GM18873 (cell line): Measurements from ENCODE around the gene DGCR2.

Experiments used
- ATAC-seq: cut with Tn5 transposase; IDR thresholded peaks from one replicate; pipeline ENCODE4 v1.9.1; 2021; ENCODE audit warnings: mild to moderate bottlenecking, moderate library complexity, moderate number of reproducible peaks; ENCODE audit not compliant: unreplicated experiment, low FRiP score

The DGCR2 gene

DNA sequence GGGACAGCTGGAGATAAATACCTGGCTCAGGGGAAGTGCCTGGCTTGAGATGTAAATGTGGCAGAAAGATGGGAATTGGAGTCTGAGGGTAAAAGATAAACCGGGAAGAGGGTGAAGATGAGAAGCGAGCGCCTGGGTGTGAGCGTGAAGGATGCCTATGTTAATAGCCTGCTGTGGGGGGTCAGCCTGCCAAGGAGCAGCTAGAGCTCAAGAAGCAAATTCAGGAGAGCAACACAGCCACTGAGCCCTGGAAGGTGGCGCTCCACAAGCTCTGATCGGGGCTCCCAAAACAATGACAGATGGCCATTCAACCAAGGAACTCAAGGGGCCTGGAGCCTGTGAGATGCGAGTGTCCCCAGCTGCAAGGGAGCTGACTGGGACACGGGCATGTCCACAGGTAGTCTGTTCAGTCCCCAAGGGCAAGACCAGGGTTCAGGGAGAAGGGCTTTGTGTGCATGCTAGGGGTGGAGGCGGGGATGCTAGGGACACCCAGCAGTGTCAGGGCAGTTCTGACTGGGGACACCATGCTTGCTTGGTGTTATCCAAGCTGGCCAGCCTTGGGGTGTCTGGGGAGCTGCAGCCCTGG is 25.1 kb upstream of the DGCR2 start:
- ATAC-seq = no peak

DNA sequence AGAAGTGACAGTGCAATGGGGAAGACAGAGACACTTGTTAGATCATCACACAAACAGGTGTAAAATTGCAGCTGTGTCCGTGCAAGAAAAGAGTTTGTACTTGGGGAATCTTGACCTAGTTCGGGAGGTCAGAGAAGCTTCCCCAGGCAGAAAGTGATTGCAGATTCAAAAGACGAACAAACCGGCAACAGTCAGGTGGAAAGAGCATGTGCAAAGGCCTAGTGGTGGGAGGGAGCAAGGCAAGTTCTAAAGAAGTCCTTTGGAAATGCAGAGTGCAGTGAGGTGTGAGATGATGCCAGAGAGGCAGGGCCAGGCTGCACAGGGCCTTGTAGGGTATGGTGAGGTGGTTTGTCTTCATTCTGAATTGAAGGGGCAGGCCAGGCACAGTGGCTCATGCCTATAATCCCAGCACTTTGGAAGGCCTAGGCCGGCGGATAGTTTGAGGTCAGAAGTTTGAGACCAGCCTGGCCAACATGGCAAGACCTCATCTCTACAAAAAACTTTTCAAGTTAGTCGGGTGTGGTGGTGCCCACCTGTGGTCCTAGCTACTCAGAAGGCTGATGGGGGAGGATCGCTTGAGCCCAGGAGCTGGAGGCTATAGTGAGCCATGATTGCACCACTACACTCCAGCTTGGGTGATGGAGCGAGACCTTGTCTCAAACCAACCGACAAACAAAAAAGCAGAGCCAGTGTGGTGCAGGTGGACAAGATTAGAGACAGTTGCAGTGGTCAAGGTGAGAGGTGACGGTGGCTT is 24.2 kb upstream of the DGCR2 start:
- no peak for ATAC-seq

DNA sequence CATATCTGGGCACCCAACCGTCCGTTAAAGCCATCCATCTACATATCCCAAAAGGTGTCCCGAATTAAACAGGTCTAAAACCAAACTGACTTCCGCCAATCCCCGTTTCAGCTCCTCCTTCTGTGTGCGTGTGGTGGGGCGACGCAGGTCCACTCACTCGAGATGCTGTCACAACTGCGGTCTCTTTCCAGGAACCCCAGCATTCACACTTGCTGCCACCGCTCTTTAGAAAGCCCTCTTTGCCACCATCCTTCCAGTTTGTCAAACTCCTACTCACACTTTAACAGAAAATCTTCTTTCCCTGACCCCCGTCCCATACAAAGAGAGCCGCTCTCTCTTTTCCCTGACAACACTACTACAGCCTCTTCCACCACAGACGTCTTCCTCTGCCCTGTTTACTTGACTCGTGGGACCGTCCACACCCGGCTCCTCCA is 21.8 kb upstream of the DGCR2 start:
- no peak for ATAC-seq

DNA sequence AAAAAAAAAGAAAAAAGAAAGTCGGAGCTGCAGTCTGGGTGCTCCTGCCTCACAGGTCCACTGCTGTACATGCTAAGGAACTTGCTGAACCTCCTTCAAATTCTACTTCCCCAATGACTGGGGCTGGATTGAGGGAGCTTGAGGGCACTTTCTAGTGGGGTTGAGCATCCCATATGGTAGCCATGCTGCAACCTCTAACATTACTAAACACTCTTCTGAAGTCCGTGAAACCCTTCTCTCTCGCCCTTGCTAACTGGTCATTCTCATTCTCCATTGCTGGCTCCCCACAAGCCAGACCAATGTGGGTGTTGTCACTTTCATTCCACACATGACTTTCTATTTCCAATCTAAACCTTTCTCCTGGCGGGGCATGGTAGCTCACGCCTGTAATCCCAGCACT is 21.0 kb upstream of the DGCR2 start:
- ATAC-seq = no peak

DNA sequence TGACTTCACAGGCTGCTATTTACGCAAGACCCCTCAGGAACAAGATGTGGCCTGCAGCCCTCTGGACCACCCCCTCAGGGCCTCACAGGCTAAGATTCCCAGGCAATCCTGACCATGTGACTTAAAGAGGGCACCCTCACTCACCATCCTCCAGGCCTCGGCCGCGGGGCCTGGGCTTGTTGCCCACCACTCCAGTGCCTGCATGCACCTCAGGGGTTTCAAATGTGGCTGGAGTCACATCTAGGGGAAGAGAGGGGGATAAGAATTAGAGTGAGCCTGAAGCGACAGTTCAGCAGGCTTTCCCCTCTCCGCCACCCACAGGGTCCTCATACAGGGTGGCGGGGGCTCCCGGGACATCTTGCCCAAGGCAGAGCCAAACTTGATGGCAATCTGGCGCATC is 20.2 kb upstream of the DGCR2 start:
- ATAC-seq = no peak

DNA sequence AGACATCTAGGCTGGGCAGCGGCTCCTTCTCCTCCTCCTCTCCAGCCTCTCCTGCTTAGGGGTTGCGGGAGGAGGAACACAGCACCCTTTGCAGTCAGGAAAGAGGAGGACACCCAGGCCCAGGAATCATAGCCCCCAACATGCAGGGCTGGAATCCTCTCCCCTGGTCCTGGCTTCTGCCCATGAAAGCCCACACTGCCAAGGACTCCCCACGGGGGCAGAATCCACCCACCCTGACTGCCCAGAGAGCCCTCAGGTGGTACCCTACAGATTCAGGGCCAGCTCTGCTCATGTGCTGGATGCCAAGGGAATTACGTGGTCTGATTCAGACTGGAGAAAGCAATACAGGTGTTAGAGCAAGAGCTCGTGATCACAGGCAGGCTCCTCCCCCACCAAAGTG is 17.8 kb upstream of the DGCR2 start:
- no peak for ATAC-seq

DNA sequence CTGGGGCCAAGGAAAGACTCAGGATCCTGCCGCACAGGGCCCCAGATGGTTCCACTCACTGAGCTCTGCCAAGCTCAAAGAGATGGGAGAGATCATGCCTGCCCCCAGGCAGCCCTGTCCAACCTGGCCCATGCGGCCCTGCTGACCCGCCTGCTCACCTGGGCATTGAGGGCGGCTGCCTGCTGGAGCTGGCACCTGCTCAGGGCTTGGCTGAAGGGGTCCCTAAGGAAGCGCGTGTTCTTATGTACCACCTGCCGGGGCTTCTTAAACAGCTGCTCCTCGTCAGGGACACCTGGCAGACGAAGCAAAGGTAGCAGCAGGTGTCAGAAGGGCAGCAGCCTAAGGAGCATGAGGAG is 16.8 kb upstream of the DGCR2 start:
- ATAC-seq = no peak

DNA sequence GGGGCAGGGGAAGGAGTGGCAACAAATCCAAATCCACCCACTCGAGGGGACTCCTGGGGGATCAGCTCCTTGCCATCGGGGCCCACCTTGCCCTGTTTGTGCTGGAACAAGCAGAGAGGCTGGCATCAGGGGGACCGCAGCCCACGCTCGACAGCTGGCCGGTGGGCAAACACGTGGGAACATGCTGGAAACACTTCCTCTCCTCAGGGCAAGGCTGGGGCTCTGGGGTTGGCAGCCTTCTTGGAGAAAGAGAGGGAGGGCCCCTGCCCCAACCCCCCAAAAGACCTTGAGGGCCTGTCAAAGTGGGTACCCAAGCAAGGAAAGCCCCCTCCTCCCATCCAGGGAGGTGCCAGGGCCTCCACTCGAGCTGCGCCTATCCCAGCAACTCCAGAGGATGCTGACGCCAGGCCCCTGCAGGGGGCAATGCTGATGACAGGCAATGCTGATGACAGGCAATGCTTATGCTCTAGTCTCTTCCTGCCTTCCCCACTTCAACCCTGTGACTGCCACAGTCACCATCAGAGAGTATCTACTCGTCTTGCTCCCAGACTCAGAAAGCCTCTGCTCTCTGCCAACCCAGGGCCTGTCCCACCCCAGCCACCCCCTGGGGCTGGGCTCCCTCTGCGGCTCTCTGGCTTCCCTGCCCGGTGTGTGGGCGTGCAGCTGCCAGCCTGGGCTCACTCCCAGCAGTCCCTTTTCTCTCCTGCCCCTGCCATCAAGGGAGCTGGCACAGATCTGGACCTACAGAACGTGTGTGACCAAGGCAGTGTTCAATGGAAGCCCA is 16.2 kb upstream of the DGCR2 start:
- ATAC-seq = no peak

DNA sequence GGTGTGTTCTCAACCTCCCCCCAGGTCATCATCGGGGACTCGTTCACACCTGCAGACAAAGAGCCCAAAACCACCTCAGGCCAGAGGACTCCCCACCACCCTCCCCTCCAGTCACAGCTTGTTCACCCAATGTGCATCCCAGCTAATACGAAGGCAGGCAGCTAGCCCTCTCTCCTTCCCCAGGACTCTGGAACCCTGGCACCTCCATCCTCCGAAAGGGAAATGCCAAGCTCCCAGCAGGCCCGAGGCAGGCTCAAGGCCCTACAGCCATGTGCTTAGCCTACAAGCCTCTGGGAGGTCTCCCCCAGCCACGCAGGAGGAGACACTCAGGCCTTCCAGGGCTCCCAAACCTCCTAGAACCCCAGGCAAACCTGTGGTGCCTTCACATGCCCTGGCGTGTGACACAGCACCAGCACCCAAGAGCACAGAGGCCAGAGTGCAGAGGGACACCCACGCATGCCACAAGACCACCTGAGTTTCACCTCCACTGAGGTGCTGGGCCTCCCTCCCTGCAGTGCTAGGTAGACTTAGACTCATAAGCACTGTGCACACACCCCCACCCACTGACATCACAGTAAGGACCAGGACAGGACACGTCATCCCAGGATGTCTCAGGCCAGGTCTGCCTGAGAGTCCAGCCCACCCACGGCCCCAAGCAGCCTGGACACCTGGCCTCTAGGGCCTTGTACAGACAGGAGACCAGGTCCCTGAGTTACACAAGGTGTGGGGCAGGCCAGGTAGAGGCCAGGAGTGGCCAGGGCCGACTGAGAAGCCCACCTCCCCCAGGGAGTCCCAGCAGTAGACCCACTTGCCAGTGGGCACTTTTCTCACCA is 15.4 kb upstream of the DGCR2 start:
- no peak for ATAC-seq

DNA sequence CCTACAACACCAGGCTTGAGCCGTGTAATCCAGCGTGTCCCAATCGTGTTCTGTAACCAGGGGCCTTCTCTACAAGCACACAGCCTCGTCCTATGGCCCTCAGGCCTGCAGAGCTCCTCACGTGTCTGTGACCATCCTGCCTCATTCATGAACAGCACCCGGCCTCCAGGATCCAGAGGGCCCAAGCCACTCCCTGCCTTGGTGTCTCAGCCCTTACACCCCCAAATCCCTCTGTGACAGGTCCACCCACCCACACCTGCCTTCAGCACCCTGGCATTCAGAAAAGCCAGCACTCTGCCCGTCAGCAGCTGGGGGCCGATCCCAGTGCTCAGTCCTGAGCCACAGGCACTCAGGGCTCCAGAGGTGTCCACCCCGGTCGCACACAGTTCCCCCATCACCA is 14.7 kb upstream of the DGCR2 start:
- ATAC-seq = no peak

DNA sequence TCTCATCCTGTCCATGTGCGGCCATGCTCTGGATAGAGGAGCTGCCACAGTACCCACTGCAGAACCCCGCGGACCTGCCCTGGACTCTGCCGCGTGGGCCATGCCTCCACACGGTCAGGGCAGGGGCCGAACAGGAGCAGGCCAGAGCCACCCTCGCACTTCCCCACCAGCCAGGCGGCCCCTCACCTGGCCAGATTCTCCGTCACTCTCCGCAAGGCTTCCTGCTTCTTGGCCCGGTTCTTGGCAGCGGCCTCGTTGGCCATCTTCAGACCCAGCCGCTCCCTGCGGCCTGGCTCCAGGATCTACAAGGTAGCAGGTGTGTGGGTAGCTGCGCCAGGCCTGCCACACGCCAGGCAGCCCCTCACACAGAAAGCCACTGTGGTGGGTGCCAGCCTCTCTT is 12.7 kb upstream of the DGCR2 start:
- ATAC-seq = no peak

DNA sequence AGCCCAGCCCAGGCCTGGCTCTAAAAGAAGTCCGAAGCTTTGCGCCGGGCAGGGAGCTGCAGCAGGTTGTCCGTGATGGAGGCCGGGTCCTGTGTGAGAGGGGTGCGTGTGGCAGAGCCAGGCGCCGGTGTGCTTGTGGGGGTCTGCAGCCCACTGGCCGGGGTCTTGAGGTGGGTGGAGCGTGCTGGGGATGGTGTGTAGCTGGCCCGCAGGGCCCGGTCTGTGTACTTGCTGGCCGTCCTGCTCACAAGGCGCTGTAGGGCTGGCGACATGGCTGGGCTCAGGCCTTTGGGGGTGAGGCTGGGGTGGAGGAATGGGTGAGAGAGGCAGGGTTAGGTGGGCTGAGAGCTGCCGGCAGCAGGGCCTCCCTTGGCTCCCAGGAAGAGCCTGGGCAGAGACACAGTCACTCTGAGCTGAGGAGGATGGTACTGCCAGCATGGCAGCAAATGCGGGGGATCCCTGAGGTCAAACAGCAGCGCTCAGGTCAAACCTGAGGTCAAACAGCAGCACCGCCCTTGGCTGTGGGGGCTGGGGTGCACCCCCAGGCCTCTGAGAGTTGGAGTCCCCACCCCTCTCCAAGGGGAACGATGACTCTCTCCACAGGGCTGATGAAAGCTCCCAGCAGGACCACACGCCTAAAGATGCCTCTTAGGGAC is 12.1 kb upstream of the DGCR2 start:
- ATAC-seq = no peak

DNA sequence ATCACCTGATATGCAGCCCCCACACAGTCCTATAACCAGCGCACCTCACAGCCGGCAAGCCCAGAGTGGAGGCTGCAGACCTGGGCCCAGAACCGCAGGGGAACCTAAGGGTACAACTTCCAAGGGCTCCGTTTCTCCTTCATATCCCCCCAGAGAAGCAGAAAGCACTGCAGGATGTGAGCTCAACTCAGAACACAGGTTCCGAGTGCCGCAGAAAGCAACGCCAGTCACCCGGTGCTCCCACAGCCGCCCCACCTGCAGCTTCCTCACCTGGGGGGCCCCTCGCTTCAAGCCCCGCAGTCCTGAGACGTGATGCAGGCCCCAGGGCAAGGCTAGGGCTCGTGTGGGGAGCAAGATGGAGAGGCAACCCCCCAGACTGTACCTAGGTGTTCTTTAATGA is 11.3 kb upstream of the DGCR2 start:
- ATAC-seq = no peak

DNA sequence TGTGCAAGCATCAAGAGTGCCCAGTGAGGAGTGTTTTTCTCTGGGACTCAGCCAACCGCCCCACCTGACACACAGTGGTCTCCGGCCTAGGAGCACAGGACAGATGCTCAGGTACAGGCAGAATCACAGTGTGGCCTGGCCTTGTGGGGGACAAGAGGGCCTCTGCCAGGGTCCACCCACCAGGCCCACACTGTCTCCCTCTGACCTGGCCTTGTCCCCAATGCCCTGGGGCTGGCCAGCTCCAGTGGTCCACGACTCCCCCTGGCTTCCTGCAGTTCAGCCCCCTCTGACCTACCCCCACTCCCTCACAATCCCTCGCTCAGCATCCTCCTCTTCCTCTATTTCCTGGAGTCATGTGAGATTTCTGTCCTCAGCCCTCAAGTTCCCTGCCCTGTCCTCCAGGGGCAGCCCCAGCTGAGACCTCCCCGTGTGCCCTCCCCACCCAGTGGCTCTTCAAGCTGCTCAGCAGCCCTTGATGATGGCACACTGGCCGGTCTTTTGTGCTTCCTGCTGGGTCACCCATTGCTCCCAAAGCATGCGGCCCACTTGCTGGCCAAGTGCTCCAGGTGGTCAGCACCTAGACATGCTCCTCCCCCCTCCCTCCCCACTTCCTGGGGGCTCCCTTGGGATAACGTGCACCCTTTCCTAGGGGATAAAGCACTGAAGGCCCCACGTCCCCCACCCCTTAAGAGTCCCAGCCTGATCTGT is 10.6 kb upstream of the DGCR2 start:
- ATAC-seq = no peak

DNA sequence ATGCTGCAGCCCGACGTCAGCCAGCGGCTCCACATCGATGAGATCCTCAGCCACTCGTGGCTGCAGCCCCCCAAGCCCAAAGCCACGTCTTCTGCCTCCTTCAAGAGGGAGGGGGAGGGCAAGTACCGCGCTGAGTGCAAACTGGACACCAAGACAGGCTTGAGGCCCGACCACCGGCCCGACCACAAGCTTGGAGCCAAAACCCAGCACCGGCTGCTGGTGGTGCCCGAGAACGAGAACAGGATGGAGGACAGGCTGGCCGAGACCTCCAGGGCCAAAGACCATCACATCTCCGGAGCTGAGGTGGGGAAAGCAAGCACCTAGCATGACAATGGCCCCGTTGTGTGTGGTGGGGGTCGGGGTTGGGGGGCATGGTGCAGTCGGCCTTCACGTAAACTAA is 9.9 kb upstream of the DGCR2 start:
- no peak for ATAC-seq

DNA sequence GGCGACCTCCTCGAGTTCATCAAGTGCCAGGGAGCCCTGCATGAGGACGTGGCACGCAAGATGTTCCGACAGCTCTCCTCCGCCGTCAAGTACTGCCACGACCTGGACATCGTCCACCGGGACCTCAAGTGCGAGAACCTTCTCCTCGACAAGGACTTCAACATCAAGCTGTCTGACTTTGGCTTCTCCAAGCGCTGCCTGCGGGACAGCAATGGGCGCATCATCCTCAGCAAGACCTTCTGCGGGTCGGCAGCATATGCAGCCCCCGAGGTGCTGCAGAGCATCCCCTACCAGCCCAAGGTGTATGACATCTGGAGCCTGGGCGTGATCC is 9.4 kb upstream of the DGCR2 start:
- ATAC-seq = no peak

DNA sequence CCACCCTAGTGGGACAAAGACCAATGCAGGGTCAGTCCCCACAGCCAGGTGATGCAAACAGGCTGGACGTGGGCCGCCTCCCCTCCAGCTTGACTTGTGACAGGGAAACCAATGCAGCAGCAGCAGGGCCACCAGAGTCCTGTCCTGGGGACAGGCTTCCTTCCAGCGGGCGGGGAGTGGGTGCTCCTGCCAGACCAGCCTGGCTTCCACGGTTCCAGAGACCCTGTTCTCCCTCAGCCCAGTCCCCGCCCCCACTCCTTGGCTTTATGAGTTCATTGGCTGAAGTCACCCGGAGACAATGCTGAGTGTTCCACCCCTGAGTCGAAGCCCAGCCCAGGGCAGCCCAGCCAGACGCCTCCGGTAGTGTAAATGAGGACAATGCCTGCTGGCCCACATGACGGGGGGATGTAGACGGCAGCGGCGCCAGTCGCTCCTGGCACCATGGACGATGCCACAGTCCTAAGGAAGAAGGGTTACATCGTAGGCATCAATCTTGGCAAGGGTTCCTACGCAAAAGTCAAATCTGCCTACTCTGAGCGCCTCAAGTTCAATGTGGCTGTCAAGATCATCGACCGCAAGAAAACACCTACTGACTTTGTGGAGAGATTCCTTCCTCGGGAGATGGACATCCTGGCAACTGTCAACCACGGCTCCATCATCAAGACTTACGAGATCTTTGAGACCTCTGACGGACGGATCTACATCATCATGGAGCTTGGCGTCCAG is 8.9 kb upstream of the DGCR2 start, which contains the start of gene TSSK2:
Gene TSSK2 (plus strand): TSS at position 350 of the 726 bp plus-strand sequence. CDS start 92 bp downstream, at position 442.
- ATAC-seq = no peak

DNA sequence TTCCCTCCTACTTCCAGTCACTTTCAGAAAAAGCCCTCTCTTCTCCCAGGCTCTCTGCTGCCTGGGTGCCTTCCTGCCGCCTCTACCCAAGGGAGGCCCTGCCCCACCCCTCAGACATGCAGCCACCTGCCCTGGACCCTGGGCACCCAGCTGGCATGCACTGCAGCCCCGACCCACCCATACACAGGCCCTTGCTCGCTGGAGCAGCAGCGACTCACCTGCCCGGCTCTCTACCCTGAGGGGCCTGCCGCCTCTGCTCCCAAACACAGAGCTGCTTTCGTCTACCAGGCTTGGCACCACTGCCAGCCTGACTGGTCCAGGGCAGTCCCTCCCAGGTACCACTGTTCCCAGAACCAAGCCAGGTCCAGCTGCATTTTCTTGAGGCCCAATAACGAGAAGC is 7.7 kb upstream of the DGCR2 start:
- ATAC-seq = no peak
